GM19455 (cell line): ENCODE measurements around the gene PACS1.
"Not testable (repeated sequence)": the region's sequence is repeated elsewhere in the genome, so short reads cannot be mapped to it uniquely, and the experiment has no call there.

Experiments
- ATAC-seq: cut with Tn5 transposase; IDR thresholded peaks from one replicate; pipeline ENCODE4 v1.9.1; 2021; ENCODE audit not compliant: unreplicated experiment

PACS1 gene

GRCh38 chr11:66106786-66107599 lies 36.9 kb downstream of the PACS1 start:
- no peak for ATAC-seq

- no peak for ATAC-seq
These were observed 37.8 kb downstream of the PACS1 start for GRCh38 chr11:66107600-66108510.

GRCh38 chr11:66109294-66109693 lies 39.2 kb downstream of the PACS1 start:
- ATAC-seq = no peak

GRCh38 chr11:66111158-66111557 lies 41.1 kb downstream of the PACS1 start:
- ATAC-seq = no peak

- ATAC-seq = no peak
These were observed 42.0 kb downstream of the PACS1 start for GRCh38 chr11:66112041-66112491.

GRCh38 chr11:66112601-66113499 lies 42.8 kb downstream of the PACS1 start:
- ATAC-seq = no peak

- not testable (repeated sequence) for ATAC-seq
These were observed 44.9 kb downstream of the PACS1 start for GRCh38 chr11:66114957-66115356.

- ATAC-seq = no peak
These were observed 45.7 kb downstream of the PACS1 start for GRCh38 chr11:66115638-66116301.

GRCh38 chr11:66116576-66117361 lies 46.7 kb downstream of the PACS1 start:
- ATAC-seq = no peak

- no peak for ATAC-seq
These were observed 48.8 kb downstream of the PACS1 start for GRCh38 chr11:66118847-66119246.

GRCh38 chr11:66119348-66120133 lies 49.5 kb downstream of the PACS1 start:
- ATAC-seq = no peak

- no peak for ATAC-seq
These were observed 51.4 kb downstream of the PACS1 start for GRCh38 chr11:66121466-66121865.

- ATAC-seq = no peak
These were observed 53.8 kb downstream of the PACS1 start for GRCh38 chr11:66123902-66124301.

GRCh38 chr11:66124564-66124963 lies 54.5 kb downstream of the PACS1 start:
- no peak for ATAC-seq

GRCh38 chr11:66126064-66126463 lies 56.0 kb downstream of the PACS1 start:
- no peak for ATAC-seq

- ATAC-seq = no peak
These were observed 56.9 kb downstream of the PACS1 start for GRCh38 chr11:66126808-66127555.

- ATAC-seq = no peak
These were observed 60.9 kb downstream of the PACS1 start for GRCh38 chr11:66130978-66131377.
